Measurements from ENCODE around the gene SOCS3.

DNA sequence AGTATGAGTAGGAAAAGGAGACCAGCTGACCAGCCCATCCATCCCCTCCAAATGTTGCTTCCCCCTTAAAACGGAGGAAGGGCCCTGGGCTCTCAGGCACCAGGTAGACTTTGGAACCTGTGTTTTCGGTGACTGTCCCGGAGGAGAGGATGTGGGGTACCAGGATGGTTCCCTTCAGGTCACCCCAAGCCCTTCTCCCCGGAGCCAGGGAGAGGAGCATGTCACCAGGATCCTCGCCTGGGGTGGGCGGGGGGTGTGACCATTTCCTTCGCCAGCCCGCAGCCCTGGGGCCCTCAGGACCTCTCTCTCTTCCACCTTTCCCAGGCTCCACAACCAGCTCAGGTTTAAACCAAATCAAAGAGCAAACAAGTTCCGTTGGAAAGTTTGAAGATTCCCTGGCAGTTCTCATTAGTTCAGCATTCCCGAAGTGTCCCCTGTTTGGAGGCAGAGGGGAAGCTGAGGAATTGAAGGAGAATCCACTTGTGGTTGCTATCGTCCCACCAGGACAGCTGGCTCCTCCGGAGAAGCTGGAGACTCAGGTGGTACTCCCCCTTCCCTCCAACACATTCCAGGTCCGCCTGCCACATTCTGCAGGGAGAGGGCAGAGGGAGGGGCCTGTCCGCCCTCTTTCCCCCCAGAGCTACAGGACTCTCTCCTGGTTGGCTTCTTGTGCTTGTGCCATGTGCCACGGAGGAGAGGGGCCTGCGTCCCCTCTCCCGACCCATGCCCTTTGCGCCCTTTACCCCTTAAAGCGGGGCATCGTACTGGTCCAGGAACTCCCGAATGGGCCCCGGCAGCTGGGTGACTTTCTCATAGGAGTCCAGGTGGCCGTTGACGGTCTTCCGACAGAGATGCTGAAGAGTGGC, 2.0 kb downstream of the SOCS3 start:
- no peak for TF ChIP-seq EZH2 (IDR thresholded peaks at IDR 0.05; ENCODE audit: insufficient read depth, low read length)
- TF ChIP-seq, protein P1, sequence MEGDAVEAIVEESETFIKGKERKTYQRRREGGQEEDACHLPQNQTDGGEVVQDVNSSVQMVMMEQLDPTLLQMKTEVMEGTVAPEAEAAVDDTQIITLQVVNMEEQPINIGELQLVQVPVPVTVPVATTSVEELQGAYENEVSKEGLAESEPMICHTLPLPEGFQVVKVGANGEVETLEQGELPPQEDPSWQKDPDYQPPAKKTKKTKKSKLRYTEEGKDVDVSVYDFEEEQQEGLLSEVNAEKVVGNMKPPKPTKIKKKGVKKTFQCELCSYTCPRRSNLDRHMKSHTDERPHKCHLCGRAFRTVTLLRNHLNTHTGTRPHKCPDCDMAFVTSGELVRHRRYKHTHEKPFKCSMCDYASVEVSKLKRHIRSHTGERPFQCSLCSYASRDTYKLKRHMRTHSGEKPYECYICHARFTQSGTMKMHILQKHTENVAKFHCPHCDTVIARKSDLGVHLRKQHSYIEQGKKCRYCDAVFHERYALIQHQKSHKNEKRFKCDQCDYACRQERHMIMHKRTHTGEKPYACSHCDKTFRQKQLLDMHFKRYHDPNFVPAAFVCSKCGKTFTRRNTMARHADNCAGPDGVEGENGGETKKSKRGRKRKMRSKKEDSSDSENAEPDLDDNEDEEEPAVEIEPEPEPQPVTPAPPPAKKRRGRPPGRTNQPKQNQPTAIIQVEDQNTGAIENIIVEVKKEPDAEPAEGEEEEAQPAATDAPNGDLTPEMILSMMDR (IDR thresholded peaks at IDR 0.05; ENCODE audit: insufficient read depth, low read depth, low read length) = no peak

All from astrocyte (in vitro differentiated cells and primary cell).